H9 (cell line): ENCODE results near the gene CDH7. TPM values are rescaled to one million over a fixed set of nuclear protein-coding genes. Genes with fewer than 3 reads are reported as not detected.

Experiments
- DNase-seq: peaks from one replicate; pipeline ENCODE4 v3.0.0-alpha.2; 2017
- H2AFZ ChIP-seq: one replicate; pipeline ENCODE4 v1.6.1; 2013; ENCODE audit warnings: mild to moderate bottlenecking, low read length, control low read depth, moderate library complexity
- H2AK5ac ChIP-seq: 2 replicates; pipeline ENCODE4 v1.6.1; 2013; ENCODE audit warnings: low read length, control low read depth, mixed read lengths; ENCODE audit not compliant: insufficient read length
- H2BK120ac ChIP-seq: one replicate; pipeline ENCODE4 v1.6.1; 2013; ENCODE audit warnings: low read depth, mild to moderate bottlenecking, low read length, control low read depth, inconsistent platforms; ENCODE audit not compliant: poor library complexity, severe bottlenecking
- H2BK12ac ChIP-seq: 2 replicates; pipeline ENCODE4 v1.6.1; 2013; ENCODE audit warnings: low read length, control low read depth, mixed read lengths, low read depth; ENCODE audit not compliant: insufficient read length
- H2BK15ac ChIP-seq: 2 replicates; pipeline ENCODE4 v1.6.1; 2013; ENCODE audit warnings: low read depth, low read length, control low read depth
- H2BK20ac ChIP-seq: one replicate; pipeline ENCODE4 v1.6.1; 2013; ENCODE audit warnings: low read depth, mild to moderate bottlenecking, low read length, control low read depth, inconsistent platforms; ENCODE audit not compliant: poor library complexity, severe bottlenecking
- H2BK5ac ChIP-seq: 2 replicates; pipeline ENCODE4 v1.6.1; 2013; ENCODE audit warnings: low read length, control low read depth, mixed read lengths; ENCODE audit not compliant: insufficient read length
- H3K14ac ChIP-seq: 2 replicates; pipeline ENCODE4 v1.6.1; 2013; ENCODE audit warnings: low read length, control low read depth; ENCODE audit not compliant: insufficient read depth
- H3K18ac ChIP-seq: 2 replicates; pipeline ENCODE4 v1.6.1; 2013; ENCODE audit warnings: low read depth, mild to moderate bottlenecking, mixed read lengths, low read length, control low read depth; ENCODE audit not compliant: insufficient read length
- H3K23ac ChIP-seq: 2 replicates; pipeline ENCODE4 v1.6.1; 2013; ENCODE audit warnings: low read length, control low read depth, mixed read lengths, low read depth; ENCODE audit not compliant: insufficient read length
- H3K23me2 ChIP-seq: 2 replicates; pipeline ENCODE4 v1.6.1; 2013; ENCODE audit warnings: low read depth, mild to moderate bottlenecking, mixed read lengths, low read length, control low read depth; ENCODE audit not compliant: insufficient read length, poor library complexity, severe bottlenecking
- H3K27ac ChIP-seq: 2 replicates; pipeline ENCODE4 v1.5.1; 2013; ENCODE audit warnings: low read length, control low read depth, mixed read lengths, low read depth; ENCODE audit not compliant: insufficient read length
- H3K27me3 ChIP-seq: 2 replicates; pipeline ENCODE4 v1.6.1; 2013; ENCODE audit warnings: low read length, control low read depth, inconsistent platforms; ENCODE audit not compliant: insufficient read depth
- H3K4ac ChIP-seq: 2 replicates; pipeline ENCODE4 v1.6.1; 2013; ENCODE audit warnings: low read depth, mild to moderate bottlenecking, control low read depth, inconsistent platforms, low read length, moderate library complexity
- H3K4me1 ChIP-seq: 2 replicates; pipeline ENCODE4 v1.6.1; 2013; ENCODE audit warnings: low read length, control low read depth, inconsistent platforms; ENCODE audit not compliant: insufficient read depth
- H3K4me2 ChIP-seq: 2 replicates; pipeline ENCODE4 v1.6.1; 2013; ENCODE audit warnings: low read length, control low read depth, mixed read lengths; ENCODE audit not compliant: insufficient read length, insufficient read depth
- H3K56ac ChIP-seq: 2 replicates; pipeline ENCODE4 v1.6.1; 2013; ENCODE audit warnings: low read depth, mild to moderate bottlenecking, mixed read lengths, low read length, control low read depth; ENCODE audit not compliant: insufficient read length
- H3K79me1 ChIP-seq: 2 replicates; pipeline ENCODE4 v1.6.1; 2013; ENCODE audit warnings: low read depth, mild to moderate bottlenecking, moderate library complexity, low read length, control low read depth, inconsistent platforms; ENCODE audit not compliant: insufficient read depth, poor library complexity, severe bottlenecking
- H3K79me2 ChIP-seq: 2 replicates; pipeline ENCODE4 v1.6.1; 2013; ENCODE audit warnings: low read length, control low read depth, inconsistent platforms; ENCODE audit not compliant: insufficient read depth
- H3K9ac ChIP-seq: 2 replicates; pipeline ENCODE4 v1.6.1; 2013; ENCODE audit warnings: low read length, control low read depth, mixed read lengths; ENCODE audit not compliant: insufficient read length; ENCODE audit errors: extremely low read depth
- H3K9me3 ChIP-seq: one replicate; pipeline ENCODE4 v1.6.1; 2013; ENCODE audit warnings: low read depth, low read length, inconsistent platforms; ENCODE audit not compliant: control insufficient read depth
- H3T11ph ChIP-seq: one replicate; pipeline ENCODE4 v1.6.1; 2013; ENCODE audit warnings: mild to moderate bottlenecking, low read length, control low read depth, inconsistent platforms
- H4K20me1 ChIP-seq: one replicate; pipeline ENCODE4 v1.6.1; 2013; ENCODE audit not compliant: control insufficient read depth, insufficient read length, insufficient read depth
- H4K5ac ChIP-seq: 2 replicates; pipeline ENCODE4 v1.6.1; 2013; ENCODE audit warnings: low read depth, mild to moderate bottlenecking, mixed read lengths, low read length, control low read depth; ENCODE audit not compliant: insufficient read length
- H4K8ac ChIP-seq: replicated peaks from 2 replicates; pipeline ENCODE4 v1.6.1; 2013; ENCODE audit warnings: low read length, control low read depth, mixed read lengths, low read depth; ENCODE audit not compliant: insufficient read length
- H4K91ac ChIP-seq: 2 replicates; pipeline ENCODE4 v1.6.1; 2013; ENCODE audit warnings: low read depth, mild to moderate bottlenecking, moderate library complexity, mixed read lengths, low read length, control low read depth; ENCODE audit not compliant: insufficient read length
- H3K27ac Mint-ChIP-seq, 3 experiments: 2 replicates in 2 of 3; 3 replicates in 1 of 3; pipeline ENCODE4 v1.8.0; 2020 to 2021; ENCODE audit warnings: mixed read lengths in 3 of 3, mild to moderate bottlenecking in 1 of 3, moderate library complexity in 1 of 3
- H3K27me3 Mint-ChIP-seq: 2 replicates; pipeline ENCODE4 v1.8.0; 2021; ENCODE audit warnings: low read depth, mild to moderate bottlenecking, moderate library complexity, mixed read lengths
- H3K36me3 Mint-ChIP-seq, 3 experiments: 2 replicates in 2 of 3; 3 replicates in 1 of 3; pipeline ENCODE4 v1.8.0; 2020 to 2021; ENCODE audit warnings: low read depth in 3 of 3, mixed read lengths in 3 of 3; ENCODE audit not compliant: insufficient read depth in 1 of 3
- H3K4me1 Mint-ChIP-seq, 2 experiments: 2 replicates each; pipeline ENCODE4 v1.8.0; 2020; ENCODE audit warnings: mixed read lengths in 2 of 2
- H3K4me3 Mint-ChIP-seq, 2 experiments: 2 replicates in 1 of 2; 3 replicates in 1 of 2; pipeline ENCODE4 v1.8.0; 2020 to 2021; ENCODE audit warnings: mild to moderate bottlenecking in 2 of 2, mixed read lengths in 2 of 2, moderate library complexity in 1 of 2
- H3K9me3 Mint-ChIP-seq, 2 experiments: 2 replicates in 1 of 2; 3 replicates in 1 of 2; pipeline ENCODE4 v1.8.0; 2020; ENCODE audit warnings: mild to moderate bottlenecking in 2 of 2, mixed read lengths in 2 of 2, moderate library complexity in 1 of 2
- CTCF ChIP-seq: fragments of 200-600 bp; sonication (generic); conservative IDR thresholded peaks from 3 replicates; pipeline ENCODE4 v1.8.0; 2021; ENCODE audit warnings: antibody characterized with exemption, mild to moderate bottlenecking
- WGBS: extraction: QIAGEN DNeasy Blood & Tissue Kit; methylation state at CpG from one replicate; pipeline ENCODE4 v1.1.7; 2013; ENCODE audit warnings: missing lambda C conversion rate, low lambda C conversion rate, mixed read lengths; ENCODE audit not compliant: insufficient read length; ENCODE audit errors: extremely low coverage; 5-methylcytosine and 5-hydroxymethylcytosine counted together
- total RNA-seq: library from RNA; stranded (reverse); gene quantifications from 2 replicates; pipeline ENCODE4 v1.2.1, GENCODE V29; 2021

CDH7 gene
- total RNA-seq, 1 experiment from 2014 or later = 0.13 TPM

GRCh38 chr18:65754121-65754520, 3.3 kb downstream of the CDH7 start:
- Histone ChIP-seq H3K79me2 (no peaks in the 10 kb centered on the region), H3K4me2 (no peak overlapping the region), H3K4ac (no peak overlapping the region), H3K56ac (no peak overlapping the region), H3K23me2 (peaks cover 4% of the 10 kb centered on the region), H3K27ac (no peak overlapping the region), H4K5ac (no peak overlapping the region), H2BK120ac (no peak overlapping the region), H3K23ac (no peak overlapping the region), H2BK12ac (no peak overlapping the region), H3K79me1 (no peaks in the 10 kb centered on the region), H3K9ac (no peak overlapping the region), H3K9me3 (no peaks in the 10 kb centered on the region), H3T11ph (no peak overlapping the region), H3K14ac (no peak overlapping the region), H4K91ac (no peak overlapping the region), H4K20me1 (no peaks in the 10 kb centered on the region), H2AFZ (no peak overlapping the region), H2BK20ac (no peak overlapping the region), H2AK5ac (no peak overlapping the region), H3K27me3 (peaks cover 12% of the 10 kb centered on the region; the same call in 1 of the 2 replicates), H3K18ac (no peak overlapping the region), H2BK5ac (no peak overlapping the region), H2BK15ac (no peak overlapping the region), H3K4me1 (no peaks in the 10 kb centered on the region), H4K8ac (no peak overlapping the region)
- WGBS = no CpG with 5 or more reads among the region's 3 CpGs
- no peaks in the 10 kb centered on the region for H3K36me3 Mint-ChIP-seq
- no peak overlapping the region for H3K4me3 Mint-ChIP-seq
- H3K27me3 Mint-ChIP-seq = peaks cover 48% of the 10 kb centered on the region
- DNase-seq = no peak
- H3K9me3 Mint-ChIP-seq = no peaks in the 10 kb centered on the region; a peak in 1 of 5 replicates
- H3K4me1 Mint-ChIP-seq = peaks cover 16 to 24% of the 10 kb centered on the region in 2 experiments
- no peak for TF ChIP-seq CTCF
- H3K27ac Mint-ChIP-seq = no peak overlapping the region; a peak in 1 of 7 replicates
